Umbilical cord (tissue), 2 donors: Measurements from ENCODE around the gene SIVA1. TPM values are rescaled to one million over a fixed set of nuclear protein-coding genes. Genes with fewer than 3 reads are reported as not detected.

Experiments used
- DNase-seq: peaks from one replicate; pipeline ENCODE4 v3.0.0-alpha.2; 2015; ENCODE audit warnings: low spot score
- total RNA-seq: library from RNA; depleted of rRNA; stranded (reverse); fragments of >200 nt; gene quantifications from one replicate; pipeline ENCODE4 v1.2.3, GENCODE V29; 2014; ENCODE audit warnings: low replicate concordance; ENCODE audit not compliant: insufficient read depth

Gene SIVA1, protein sequence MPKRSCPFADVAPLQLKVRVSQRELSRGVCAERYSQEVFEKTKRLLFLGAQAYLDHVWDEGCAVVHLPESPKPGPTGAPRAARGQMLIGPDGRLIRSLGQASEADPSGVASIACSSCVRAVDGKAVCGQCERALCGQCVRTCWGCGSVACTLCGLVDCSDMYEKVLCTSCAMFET
- total RNA-seq: 87.4 TPM

DNA sequence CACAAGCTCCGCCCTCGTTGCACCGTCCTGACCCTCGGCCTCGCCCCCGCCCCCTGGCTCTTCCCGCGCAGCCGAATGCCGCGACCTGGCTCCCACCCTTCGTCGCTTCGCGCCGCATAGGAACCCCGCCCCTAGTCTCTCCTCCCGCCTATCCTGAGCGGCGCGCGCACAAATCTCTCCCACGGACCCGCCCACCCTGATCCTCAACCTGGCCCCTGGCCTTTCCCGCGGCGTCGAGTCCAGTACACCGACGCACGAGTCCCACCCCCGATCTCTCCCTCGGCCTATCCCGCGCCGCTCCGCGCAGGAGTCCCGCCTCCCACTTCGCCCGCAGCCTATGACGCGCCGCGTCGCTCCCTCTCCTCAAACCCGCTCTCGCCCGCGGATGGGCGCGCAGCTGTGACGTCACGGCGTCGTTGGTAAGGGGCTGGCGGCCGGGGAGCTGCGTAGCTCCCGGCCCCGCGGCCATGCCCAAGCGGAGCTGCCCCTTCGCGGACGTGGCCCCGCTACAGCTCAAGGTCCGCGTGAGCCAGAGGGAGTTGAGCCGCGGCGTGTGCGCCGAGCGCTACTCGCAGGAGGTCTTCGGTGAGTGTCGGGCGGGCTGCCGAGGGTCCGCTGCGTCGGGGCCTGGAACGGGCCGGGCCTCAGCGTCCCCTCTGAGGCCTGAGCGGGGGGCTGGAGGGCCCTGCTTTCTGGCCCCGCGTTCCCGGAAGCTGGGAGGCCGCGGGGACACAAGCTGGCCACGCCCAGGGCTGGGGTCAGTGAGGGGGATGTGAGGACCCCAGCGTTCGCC is at the start of gene SIVA1:
SIVA1 (plus strand) TSS at position 413 of the 793 bp plus-strand sequence; CDS start at position 468, 55 bp downstream.
- DNase-seq: peak; percentile 99

DNA sequence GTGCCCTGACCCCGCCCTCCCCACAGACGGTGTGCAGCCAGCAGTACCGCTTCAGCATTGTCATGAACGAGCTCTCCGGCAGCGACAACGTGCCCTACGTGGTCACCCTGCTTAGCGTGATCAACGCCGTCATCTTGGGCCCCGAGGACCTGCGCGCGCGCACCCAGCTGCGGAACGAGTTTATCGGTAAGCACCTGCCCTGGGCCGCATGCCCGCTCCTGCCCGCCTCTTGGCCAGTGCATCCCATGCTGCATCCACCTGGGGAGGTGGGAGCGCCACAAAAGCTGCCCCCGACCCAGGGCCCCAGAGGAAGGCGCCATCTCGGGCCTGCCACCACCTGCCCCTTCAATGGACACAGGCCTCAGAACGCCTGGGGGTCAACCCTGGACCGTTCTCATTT is 49.7 kb upstream of the SIVA1 start:
- DNase-seq: no peak

DNA sequence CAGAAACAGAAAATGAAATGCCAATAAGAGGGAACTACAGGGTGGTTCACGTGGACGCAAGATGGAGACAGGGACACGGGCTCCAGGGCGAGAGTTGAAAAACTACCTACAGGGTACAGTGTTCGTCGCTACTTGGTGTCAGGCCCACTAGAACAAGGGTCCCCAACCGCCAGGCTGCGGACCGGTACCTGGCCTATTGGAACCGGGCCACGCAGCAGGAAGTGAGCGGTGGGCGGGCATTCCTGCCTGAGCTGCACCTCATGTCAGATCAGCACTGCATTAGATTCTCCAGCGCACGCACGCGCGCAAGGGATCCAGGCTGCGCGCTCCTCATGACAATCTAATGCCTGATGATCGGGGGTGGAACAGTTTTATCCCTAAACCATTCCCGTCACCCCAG is 48.7 kb upstream of the SIVA1 start:
- DNase-seq: no peak

DNA sequence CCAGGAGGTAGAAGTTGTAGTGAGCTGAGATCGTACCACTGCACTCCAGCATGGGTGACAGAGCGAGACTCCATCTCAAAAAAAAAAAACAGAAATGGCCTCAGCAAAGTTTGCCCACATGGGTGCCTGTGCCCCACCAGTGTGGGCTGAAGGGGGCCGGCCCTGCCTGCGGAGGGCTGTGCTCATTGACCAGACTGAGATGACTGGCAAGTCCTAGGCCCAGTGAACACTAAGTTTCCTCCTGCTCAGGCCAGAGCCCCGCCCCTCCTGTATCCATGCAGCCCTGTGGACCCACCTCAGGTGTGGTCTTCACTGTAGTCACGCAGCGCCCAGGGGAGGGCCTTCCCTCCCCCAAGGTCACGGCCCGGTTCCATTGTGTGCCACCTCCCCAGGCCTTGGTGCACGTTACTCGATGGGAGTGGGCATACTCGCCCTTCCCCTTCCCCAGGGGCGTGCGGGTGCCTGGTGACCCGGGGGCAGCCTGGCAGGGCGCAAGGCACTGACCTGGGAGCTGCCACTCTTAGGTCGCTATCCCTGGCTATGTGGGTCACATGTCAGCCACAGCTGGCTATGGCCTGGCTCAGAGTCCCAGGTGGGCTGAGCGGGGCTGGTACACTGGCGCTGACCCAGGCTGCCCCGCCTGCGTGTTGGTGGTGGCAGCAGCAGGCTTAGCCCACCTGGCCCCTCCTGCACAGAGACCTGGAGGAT is 47.5 kb upstream of the SIVA1 start:
- no peak for DNase-seq

DNA sequence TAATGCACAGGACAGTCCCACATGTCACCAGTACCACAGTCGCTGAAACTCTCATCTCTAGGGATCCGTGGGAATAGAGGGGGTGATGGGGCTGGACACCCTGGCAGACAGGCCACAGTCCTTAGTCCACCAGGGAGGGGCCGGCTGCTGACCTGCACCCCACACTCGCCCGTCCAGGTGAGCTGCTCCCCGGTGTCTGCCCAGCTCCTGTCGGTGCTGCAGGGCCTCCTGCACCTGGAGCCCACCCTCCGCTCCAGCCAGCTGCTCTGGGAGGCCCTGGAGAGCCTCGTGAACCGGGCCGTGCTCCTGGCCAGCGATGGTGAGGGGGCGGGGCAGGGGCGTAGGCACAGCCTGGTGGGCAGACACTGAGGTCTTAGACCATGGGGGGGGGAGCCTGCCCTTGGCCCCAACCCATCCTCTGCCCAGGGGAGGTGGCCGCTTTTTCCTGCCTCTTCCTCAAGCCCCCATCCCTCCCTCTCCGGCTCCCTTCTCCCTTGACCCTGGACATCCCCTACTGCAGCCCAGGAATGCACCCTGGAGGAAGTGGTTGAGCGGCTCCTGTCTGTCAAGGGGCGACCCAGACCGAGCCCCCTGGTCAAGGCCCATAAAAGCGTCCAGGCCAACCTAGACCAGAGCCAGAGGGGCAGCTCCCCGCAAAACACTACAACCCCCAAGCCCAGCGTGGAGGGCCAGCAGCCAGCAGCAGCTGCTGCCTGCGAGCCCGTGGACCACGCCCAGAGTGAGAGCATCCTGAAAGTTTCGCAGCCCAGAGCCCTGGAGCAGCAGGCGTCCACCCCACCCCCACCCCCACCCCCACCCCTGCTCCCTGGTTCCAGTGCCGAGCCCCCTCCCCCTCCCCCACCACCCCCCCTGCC is 46.0 kb upstream of the SIVA1 start:
- DNase-seq: no peak

DNA sequence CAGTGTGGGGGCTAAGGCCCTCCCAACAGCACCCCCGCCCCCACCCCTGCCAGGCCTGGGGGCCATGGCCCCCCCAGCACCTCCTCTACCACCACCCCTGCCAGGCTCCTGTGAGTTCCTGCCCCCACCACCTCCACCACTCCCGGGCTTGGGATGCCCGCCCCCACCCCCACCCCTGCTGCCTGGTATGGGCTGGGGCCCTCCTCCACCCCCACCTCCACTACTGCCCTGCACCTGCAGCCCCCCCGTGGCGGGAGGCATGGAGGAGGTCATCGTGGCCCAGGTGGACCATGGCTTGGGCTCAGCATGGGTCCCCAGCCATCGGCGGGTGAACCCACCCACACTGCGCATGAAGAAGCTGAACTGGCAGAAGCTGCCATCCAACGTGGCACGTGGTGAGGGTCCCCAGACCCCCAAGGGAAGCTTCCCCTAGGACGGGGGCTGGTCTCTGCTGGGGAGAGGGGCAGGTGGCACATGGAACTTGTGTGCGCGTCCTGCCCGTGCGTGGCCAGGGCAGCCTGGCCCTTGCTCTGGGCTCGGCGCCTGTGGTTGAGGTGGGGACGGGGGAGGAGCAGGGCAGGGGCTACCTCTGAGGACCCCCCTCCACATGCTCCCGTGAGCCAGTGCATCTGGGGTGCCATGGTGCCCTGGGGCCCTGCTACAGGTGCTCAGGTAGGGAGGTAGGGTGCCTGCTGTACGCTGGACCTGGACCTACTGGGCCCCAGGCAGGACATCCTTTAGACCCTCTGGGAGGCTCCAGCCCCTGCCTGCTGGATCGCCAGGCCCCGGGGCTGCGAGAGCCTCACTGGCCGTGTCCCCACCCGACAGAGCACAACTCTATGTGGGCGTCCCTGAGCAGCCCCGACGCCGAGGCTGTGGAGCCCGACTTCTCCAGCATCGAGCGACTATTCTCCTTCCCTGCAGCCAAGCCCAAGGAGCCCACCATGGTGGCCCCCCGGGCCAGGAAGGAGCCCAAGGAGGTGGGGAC is 45.0 kb upstream of the SIVA1 start:
- DNase-seq: no peak

DNA sequence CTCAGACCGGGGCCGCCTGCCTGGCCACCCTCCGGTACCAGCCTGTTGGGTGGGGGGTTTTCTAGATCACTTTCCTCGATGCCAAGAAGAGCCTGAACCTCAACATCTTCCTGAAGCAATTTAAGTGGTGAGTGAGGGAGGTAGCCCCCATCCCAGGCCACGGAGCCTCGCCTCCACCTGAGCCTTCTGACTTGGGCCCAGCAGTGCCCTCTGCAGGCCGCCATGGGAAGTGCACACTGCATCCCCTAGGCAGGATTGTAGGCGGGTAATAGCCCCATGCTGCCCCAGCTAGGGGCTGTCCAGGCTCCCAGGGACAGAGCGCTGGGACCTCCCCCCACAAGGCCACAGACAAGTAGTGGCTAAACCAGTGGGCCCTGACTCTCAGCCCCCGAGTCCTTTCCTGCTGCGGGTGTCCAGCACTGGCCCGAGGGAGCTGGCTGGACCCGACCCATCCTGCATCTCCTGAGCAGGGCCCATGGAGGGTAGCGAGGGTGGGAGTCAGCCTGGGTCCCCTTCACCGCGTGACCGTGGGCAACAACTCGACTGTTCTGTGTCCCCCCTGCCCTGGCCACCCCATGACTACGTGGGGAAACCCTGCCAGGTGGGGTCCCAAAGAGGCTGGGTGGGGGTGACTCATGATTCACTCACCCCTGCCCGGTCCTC is 44.2 kb upstream of the SIVA1 start:
- DNase-seq: peak; percentile 61

DNA sequence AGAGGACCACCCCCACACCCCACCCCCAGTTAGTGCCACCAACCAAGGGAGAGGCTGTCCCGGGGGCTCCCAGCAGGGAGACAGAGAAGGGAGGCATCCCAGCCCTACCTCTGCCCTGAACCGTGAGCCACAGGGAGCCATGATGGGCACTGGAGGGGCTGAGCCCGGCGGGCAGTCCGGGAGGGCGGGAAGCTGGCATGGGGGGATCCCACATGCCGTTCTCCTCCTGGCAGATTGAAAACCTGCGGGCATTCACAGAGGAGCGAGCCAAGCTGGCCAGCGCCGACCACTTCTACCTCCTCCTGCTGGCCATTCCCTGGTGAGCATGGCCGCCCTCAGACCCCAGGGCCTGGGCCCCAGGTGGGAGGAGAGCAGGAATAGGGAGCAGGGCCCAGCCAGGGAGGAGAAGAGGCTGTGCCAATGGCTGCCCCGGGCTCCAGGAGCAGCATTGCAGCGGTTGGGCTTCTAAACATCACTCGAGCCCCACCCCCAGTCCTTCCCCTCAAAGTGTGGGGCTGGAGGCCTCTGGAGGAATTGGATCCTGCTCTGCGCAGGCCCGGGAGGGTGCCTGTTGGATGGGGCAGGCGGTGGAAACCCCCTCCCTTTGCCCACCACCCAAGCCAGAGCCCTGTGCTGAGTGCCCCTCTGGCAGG is 43.4 kb upstream of the SIVA1 start:
- DNase-seq: peak; percentile 74

DNA sequence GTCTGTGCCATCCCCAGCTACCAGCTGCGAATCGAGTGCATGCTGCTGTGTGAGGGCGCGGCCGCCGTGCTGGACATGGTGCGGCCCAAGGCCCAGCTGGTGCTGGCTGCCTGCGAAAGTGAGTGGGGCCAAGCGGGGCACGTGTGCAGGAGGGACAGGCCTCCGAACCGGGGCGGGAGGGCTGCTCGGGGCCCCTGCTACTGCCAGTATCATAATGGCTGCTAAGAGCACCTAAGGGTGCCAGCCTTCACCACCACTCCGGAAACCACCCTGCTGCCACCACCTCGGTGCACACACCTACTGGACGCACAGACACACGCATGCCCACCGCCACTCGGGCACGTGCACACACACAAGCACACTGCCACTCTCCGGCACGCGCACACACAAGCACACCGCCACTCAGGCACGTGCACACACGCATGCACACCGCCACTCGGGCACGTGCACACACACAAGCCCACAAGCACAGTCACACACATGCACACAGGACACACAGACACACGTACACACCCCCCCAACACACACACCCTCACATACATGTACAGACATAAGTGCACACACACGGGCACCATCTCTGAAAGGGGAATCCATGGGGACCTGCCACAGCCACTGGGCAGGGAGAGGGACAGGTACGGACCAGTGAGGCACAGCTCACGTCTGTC is 42.7 kb upstream of the SIVA1 start:
- DNase-seq: no peak

DNA sequence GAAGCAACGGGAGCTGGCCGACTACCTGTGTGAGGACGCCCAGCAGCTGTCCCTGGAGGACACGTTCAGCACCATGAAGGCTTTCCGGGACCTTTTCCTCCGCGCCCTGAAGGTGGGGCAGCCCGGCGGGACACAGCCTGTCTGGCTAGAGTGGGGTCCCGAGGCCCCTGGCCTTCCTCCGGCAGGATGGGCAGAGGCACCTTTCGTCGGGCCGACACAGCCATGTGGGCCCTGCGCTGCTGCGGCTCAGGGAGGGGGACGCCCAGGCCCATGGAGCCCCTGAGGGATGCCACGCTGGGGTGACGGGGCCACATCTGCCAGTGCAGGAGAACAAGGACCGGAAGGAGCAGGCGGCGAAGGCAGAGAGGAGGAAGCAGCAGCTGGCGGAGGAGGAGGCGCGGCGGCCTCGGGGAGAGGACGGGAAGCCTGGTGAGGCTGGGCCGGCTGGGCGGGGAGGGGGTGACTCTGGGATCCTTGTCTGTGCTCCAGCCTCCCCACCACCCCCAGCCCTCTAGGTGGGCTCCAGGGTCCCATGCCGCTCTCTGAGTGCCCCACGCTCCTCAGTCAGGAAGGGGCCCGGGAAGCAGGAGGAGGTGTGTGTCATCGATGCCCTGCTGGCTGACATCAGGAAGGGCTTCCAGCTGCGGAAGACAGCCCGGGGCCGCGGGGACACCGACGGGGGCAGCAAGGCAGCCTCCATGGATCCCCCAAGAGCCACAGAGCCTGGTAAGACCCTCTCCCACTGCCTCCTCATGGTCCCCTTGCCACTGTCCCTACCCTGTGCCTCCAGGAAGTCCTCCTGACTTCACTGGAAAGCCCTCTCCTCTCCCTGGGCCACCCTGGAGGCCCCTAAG is 39.8 kb upstream of the SIVA1 start:
- DNase-seq: no peak

DNA sequence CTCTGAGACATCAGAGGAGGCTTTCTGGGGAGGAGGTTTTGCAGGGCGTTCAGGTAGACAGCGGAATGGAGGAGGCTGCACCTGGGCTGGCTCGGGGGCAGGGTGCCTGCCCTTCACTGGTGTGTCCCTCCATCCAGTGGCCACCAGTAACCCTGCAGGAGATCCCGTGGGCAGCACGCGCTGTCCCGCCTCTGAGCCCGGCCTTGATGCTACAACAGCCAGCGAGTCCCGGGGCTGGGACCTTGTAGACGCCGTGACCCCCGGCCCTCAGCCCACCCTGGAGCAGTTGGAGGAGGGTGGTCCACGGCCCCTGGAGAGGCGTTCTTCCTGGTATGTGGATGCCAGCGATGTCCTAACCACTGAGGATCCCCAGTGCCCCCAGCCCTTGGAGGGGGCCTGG is 38.9 kb upstream of the SIVA1 start:
- no peak for DNase-seq

DNA sequence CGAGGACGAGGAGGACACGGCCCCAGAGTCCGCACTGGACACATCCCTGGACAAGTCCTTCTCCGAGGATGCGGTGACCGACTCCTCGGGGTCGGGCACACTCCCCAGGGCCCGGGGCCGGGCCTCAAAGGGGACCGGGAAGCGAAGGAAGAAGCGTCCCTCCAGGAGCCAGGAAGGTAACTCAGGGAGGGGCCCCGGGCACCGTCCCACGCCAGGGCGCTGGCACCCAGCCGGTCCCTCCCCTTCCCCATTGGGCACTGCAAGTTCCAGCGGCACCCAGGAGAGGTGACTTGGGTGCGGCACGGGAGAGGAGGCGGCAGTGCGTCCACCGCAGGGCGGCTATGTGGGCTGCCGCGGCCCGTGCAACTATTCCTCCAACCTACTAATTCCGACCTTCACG is 38.3 kb upstream of the SIVA1 start:
- no peak for DNase-seq

DNA sequence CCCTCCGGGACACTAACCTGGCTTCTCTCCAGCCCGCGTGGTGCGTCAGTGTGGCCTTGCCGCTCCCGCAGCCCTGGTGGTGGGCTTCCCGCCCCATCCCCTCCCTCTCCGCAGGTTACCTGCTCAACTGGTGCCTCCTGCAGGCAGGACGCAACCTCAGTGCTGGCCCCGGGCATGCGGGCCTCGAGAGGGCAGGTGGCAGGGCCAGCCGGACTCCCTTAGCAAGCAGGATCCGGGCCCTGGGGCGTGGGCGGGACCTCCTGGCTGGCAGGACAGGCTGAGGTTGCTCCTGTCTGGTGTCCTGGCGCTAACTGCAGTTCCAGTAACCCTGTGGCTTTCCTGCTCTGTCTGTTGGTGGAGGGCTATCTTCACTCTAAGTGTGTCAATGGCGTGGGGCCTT is 37.5 kb upstream of the SIVA1 start:
- DNase-seq: no peak

DNA sequence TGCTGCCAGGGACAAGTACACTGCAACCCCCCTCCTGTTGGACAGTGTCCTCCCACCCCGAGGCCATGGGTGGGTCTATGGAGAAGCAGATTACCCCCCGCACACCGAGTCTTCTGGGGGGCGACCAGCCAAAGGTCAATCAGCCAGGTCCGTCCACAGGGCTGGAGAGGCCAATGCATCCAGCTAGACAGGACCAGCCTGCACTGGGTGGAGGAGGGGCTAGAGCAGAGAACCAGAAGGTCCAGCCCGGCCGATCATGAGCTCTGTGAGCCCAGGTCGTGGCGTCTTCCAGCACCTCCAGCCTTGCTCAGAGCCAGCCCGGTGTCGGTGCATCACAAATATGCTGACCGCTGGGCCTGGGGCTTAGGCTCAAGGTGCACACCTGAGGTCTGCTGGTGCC is 37.1 kb upstream of the SIVA1 start:
- DNase-seq: no peak

DNA sequence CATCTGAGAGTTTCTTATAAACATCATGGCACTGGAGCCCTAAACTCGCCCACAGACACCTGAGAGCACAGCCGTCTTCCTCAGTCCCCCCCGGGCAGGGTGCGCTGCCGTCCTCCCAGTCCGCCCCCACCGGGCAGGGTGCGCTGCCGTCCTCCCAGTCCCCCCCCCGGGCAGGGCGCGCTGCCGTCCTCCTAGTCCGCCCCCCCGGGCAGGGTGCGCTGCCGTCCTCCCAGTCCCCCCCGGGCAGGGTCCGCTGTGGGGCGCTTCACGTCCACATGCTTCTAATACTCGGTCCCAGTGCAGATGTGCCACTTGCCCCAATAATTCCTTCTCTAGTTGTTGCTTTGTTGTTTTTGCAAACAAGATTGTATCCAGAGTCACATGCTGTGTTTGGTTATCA is 35.8 kb upstream of the SIVA1 start:
- no peak for DNase-seq

DNA sequence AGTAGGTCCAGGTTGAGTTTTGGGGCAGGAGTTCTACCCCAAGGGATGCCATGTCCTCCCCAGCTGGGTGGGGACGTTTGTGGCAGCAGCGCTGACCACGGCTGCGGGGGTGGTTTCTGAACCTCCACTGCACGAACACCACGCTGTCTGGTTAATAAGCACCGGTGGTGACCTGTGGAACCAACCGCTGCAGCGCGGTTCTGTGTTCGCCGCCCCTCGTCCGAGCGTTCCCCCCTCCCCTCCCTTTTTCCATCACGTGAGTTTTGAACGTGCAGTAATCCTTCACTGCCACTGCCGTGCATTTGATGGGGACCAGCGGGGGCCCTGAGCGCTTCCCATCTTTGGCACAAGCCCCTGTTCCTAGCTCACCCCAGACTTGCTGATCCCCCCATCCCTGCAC is 35.3 kb upstream of the SIVA1 start:
- no peak for DNase-seq

DNA sequence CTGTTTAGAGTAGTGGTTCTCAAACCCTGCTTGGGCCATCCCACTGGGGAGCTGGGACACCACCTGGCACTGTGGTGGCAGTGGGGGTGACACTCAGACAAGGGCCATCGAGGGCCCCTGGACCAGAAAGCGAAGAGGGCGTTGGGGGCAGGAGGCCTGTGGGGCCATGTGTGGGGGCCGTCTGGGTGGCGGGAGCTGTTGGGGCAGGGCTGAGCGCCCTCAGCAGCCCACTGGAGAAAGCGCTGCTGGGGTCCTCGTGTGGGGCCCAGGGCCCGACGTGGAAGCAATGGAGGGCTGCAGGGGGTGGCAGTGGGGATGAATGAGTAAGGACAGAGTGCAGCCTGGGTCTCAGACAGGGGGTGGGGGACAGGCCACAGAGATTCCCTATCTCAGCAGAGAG is 34.8 kb upstream of the SIVA1 start:
- no peak for DNase-seq

DNA sequence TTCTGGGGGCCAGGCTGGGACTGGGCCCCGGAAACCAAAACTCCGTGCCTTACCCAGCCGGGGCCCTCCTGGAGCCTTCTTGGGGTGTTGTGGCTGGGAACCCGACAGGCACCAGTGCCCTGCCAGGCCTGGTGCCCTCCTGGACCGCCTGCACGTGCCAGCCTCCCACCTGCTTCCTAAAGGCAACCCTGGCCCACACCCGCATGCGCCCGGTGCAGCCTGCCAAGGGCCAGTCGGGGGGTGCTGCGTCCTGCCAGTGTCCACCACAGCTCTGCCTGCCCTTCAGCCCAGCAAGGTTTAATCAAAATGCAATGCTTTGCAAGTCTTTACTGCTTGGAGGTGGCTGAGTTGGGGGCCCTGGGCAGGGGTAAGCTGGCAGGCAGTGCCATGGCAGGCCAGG is 34.1 kb upstream of the SIVA1 start:
- no peak for DNase-seq
